Transverse colon (tissue), 4 donors: ENCODE results near the gene PRORP. TPM values are rescaled to one million over a fixed set of nuclear protein-coding genes. Genes with fewer than 3 reads are reported as not detected.
"Not testable (repeated sequence)": the region's sequence is repeated elsewhere in the genome, so short reads cannot be mapped to it uniquely, and the experiment has no call there.

Experiments
- DNase-seq: peaks from one replicate; pipeline ENCODE4 v3.0.0-alpha.2; 2019
- H3K27ac ChIP-seq, 4 donors: fragments of 200-600 bp; sonication (generic); 2 replicates each; pipeline ENCODE4 v1.5.1; 2016 to 2018; ENCODE audit warnings: inconsistent platforms in 4 of 4
- H3K27me3 ChIP-seq: fragments of 200-600 bp; sonication (generic); 2 replicates; pipeline ENCODE4 v1.5.1; 2017; ENCODE audit warnings: inconsistent platforms
- H3K36me3 ChIP-seq, 4 donors: fragments of 200-600 bp; sonication (generic); 2 replicates each; pipeline ENCODE4 v1.5.1; 2017 to 2019; ENCODE audit warnings: inconsistent platforms in 4 of 4
- H3K4me1 ChIP-seq, 4 donors: fragments of 200-600 bp; sonication (generic); 2 replicates each; pipeline ENCODE4 v1.5.1; 2017 to 2020; ENCODE audit warnings: inconsistent platforms in 4 of 4
- H3K4me3 ChIP-seq, 4 donors: fragments of 200-600 bp; sonication (generic); 1 replicate in 1 of 4; 2 replicates in 3 of 4; pipeline versions ENCODE4 v1.5.1 to v1.6.1; 2017 to 2019; ENCODE audit warnings: inconsistent platforms in 4 of 4
- H3K9me3 ChIP-seq, 2 donors: fragments of 200-600 bp; sonication (generic); 2 replicates each; pipeline ENCODE4 v1.5.1; 2017 to 2019; ENCODE audit warnings: inconsistent platforms in 2 of 2
- CTCF ChIP-seq, 5 experiments: fragments of 200-600 bp in 3 of 5; fragments of 450-650 bp in 2 of 5; sonication (generic) in 3 of 5; IDR thresholded peaks; 1 replicate in 2 of 5; 2 replicates in 3 of 5; pipeline ENCODE4 v1.5.1; 2016 to 2017; ENCODE audit warnings: antibody characterized with exemption in 5 of 5, inconsistent platforms in 3 of 5, mild to moderate bottlenecking in 2 of 5, moderate library complexity in 1 of 5
- EP300 ChIP-seq: sonication (generic); formaldehyde crosslinking; IDR thresholded peaks from one replicate; pipeline ENCODE4 v1.6.1; 2017; ENCODE audit warnings: antibody characterized with exemption, low read depth
- POLR2A ChIP-seq: fragments of 450-650 bp; IDR thresholded peaks from one replicate; pipeline ENCODE4 v1.6.1; 2016; ENCODE audit warnings: antibody characterized with exemption, mild to moderate bottlenecking, moderate library complexity
- POLR2AphosphoS5 ChIP-seq, 3 donors: sonication (generic); formaldehyde crosslinking; IDR thresholded peaks; one replicate each; pipeline ENCODE4 v1.6.1; 2016; ENCODE audit warnings: antibody characterized with exemption in 3 of 3
- WGBS, 2 donors: methylation state at CpG; one replicate each; pipeline ENCODE4 v1.1.5; 2018; ENCODE audit warnings: low coverage in 1 of 2; 5-methylcytosine and 5-hydroxymethylcytosine counted together
- in situ Hi-C, 4 donors: fragments of 200-750 bp; cut with MboI; loops; one replicate each; pipeline versions ENCODE4 v1.15.0 to v1.15.1; 2017; ENCODE audit warnings: low sequenced_read_pairs in 3 of 4, low pct_ligation_motif_present in 1 of 4, low pct_unique_long_range_greater_than_20kb in 1 of 4
- intact Hi-C: fragments of 100-400 bp; cut with DNase I; formaldehyde crosslinking; loops from one replicate; pipeline ENCODE4 v1.15.1; 2023; ENCODE audit warnings: low total_unique reads
- total RNA-seq, 4 donors: library from RNA; depleted of rRNA; stranded (reverse); fragments of >200 nt; gene quantifications; one replicate each; pipeline ENCODE4 v1.1.0, GENCODE V29; 2016

Gene PRORP
- total RNA-seq, 4 donors from 2014 or later = 23.2 to 46.0 (median 32.2) TPM

DNA sequence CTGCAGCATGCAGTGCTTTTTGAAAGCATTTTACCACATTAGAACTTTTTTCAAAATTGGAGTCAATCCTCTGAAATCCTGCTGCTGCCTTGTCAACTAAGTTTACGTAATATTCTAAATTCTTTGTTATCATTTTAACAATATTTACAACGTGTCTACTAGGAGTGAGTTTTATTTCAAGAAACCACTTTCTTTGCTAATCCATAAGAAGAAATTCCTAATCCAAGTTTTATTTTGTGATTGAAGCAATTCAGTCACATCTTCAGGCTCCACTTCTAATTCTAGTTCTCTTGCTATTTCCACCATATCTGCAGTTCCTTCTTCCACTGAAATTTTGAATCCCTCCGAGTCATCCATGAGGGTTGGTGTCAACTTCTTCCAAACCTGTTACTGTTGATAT, 25.4 kb downstream of the PRORP start:
- Histone ChIP-seq H3K27ac (no peak overlapping the region), H3K4me1 (no peaks in the 10 kb centered on the region), H3K27me3 (no peaks in the 10 kb centered on the region), H3K36me3 (no peaks in the 10 kb centered on the region), H3K9me3 (no peaks in the 10 kb centered on the region), H3K4me3 (no peak overlapping the region)
- in situ Hi-C loops (loop anchor here in 1 of 4 donors (25.0 kb wide), 1 partner anchor 665 kb away; the partner anchor contains the start of gene RALGAPA1), intact Hi-C loops (no loop called here)
- no peak for DNase-seq
- WGBS, 2 donors = 87 to 90% methylated on average over 3 of the region's 3 CpGs
- no peak for TF ChIP-seq EP300
- no peak for TF ChIP-seq POLR2A
- no peak for TF ChIP-seq CTCF (IDR thresholded peaks at IDR 0.05)
- no peak for TF ChIP-seq POLR2AphosphoS5 (IDR thresholded peaks at IDR 0.05)

GRCh38 chr14:35149239-35149638, 26.9 kb downstream of the PRORP start:
- Histone ChIP-seq H3K4me1 (no peaks in the 10 kb centered on the region), H3K4me3 (no peak overlapping the region), H3K27ac (no peak overlapping the region), H3K27me3 (no peaks in the 10 kb centered on the region), H3K9me3 (no peaks in the 10 kb centered on the region), H3K36me3 (no peaks in the 10 kb centered on the region)
- intact Hi-C loops = no loop called here
- TF ChIP-seq EP300 = no peak
- no peak for TF ChIP-seq CTCF (IDR thresholded peaks at IDR 0.05)
- no peak for TF ChIP-seq POLR2AphosphoS5 (IDR thresholded peaks at IDR 0.05)
- no peak for TF ChIP-seq POLR2A
- 93 to 99% methylated on average over 2 to 4 of the region's 4 CpGs for WGBS, 2 donors
- DNase-seq = no peak
- in situ Hi-C loops = loop anchor here in 1 of 4 donors (25.0 kb wide), 1 partner anchor 663 kb away; the partner anchor contains the start of gene RALGAPA1

DNA sequence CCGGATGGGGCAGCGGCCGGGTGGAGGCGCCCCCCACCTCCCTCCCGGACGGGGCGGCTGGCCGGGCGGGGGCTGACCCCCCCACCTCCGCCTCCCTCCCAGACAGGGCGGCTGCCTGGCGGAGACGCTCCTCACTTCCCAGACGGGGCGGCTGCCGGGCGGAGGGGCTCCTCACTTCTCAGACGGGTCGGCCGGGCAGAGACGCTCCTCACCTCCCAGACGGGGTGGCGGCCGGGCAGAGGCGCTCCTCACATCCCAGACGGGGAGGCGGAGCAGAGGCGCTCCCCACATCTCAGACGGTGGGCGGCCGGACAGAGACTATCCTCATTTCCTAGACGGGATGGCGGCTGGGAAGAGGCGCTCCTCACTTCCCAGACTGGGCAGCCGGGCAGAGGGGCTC, 30.2 kb downstream of the PRORP start:
- intact Hi-C loops, H3K9me3 ChIP-seq, H3K27me3 ChIP-seq, H3K4me3 ChIP-seq, DNase-seq, in situ Hi-C loops, H3K36me3 ChIP-seq, H3K27ac ChIP-seq: not testable (repeated sequence)
- 96% methylated on average over 34 of the region's 35 CpGs; no CpG with 5 or more reads in 1 of the 2 donors for WGBS, 2 donors
- H3K4me1 ChIP-seq = peaks cover 0 to 12% (median 2%) of the 10 kb centered on the region in 4 donors

DNA sequence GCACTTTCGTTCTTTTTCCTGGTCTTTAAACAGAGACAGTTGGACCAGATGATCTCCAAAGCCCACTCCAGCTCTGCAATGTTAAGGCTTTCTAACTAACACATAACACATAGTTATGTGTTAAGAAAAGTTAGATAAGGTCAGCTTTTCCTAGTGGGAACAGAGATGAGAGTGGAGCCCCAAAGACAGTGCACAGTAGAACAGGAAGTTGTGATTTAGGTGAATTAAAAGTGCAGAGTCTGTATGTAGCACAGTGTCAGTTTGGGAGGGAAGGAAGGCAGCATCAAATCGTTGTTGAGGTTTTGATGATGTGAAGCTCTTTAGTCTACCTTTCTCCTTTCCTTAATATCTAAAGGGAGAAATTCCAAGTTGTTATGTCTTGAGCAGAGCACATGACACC, 31.7 kb downstream of the PRORP start:
- H3K27me3 ChIP-seq = no peaks in the 10 kb centered on the region
- WGBS, 2 donors = 70 to 72% methylated on average over 2 of the region's 2 CpGs
- no peaks in the 10 kb centered on the region for H3K9me3 ChIP-seq
- in situ Hi-C loops (no loop called here), intact Hi-C loops (no loop called here)
- no peak overlapping the region for H3K27ac ChIP-seq
- no peaks in the 10 kb centered on the region for H3K36me3 ChIP-seq
- H3K4me3 ChIP-seq = no peak overlapping the region
- TF ChIP-seq POLR2AphosphoS5 (IDR thresholded peaks at IDR 0.05) (no peak), EP300 (no peak), CTCF (IDR thresholded peaks at IDR 0.05) (no peak)
- no peak for DNase-seq
- H3K4me1 ChIP-seq = peaks cover 0 to 12% (median 2%) of the 10 kb centered on the region in 4 donors

DNA sequence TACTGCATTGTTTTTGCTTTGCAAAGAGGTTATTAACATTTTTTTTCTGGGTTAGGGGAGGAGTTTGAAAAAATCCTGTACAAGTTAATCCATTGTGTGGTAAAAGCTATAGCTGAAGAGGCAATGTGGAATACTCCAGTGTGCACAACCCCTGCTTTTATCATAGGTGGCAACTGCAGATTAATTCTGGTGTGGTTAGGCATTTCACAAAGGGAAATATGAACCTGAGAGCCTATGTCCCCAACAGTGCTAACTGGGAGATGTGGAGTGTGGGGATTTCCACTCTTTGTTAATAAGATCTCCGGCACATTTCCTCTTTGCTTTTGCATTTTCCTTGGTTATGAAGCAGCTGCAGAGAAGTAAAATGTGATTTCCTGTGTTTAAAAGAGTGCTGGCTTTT, 33.6 kb downstream of the PRORP start:
- in situ Hi-C loops = no loop called here
- no peak for DNase-seq
- Histone ChIP-seq H3K4me3 (no peak overlapping the region), H3K27me3 (no peaks in the 10 kb centered on the region), H3K27ac (peak overlapping the region in 1 of 4 donors; percentile 9), H3K9me3 (no peaks in the 10 kb centered on the region), H3K36me3 (no peaks in the 10 kb centered on the region), H3K4me1 (peaks cover 2 to 24% (median 9%) of the 10 kb centered on the region in 4 donors)
- intact Hi-C loops = no loop called here
- TF ChIP-seq POLR2A (no peak), CTCF (IDR thresholded peaks at IDR 0.05) (no peak), POLR2AphosphoS5 (IDR thresholded peaks at IDR 0.05) (no peak)
- WGBS, 2 donors = 14 to 22% methylated on average over 1 of the region's 1 CpG
